KG1 (cell line): ENCODE data around the gene DENND10.
"Not testable (repeated sequence)": the region's sequence is repeated elsewhere in the genome, so short reads cannot be mapped to it uniquely, and the experiment has no call there.

Source experiments
- DNase-seq: peaks from one replicate; lab custom pipeline; 2025; lab: John Stamatoyannopoulos, UW

DENND10 gene

GRCh38 chr10:119098576-119098975, 5.3 kb upstream of the DENND10 start:
- DNase-seq, result no peak

DNA sequence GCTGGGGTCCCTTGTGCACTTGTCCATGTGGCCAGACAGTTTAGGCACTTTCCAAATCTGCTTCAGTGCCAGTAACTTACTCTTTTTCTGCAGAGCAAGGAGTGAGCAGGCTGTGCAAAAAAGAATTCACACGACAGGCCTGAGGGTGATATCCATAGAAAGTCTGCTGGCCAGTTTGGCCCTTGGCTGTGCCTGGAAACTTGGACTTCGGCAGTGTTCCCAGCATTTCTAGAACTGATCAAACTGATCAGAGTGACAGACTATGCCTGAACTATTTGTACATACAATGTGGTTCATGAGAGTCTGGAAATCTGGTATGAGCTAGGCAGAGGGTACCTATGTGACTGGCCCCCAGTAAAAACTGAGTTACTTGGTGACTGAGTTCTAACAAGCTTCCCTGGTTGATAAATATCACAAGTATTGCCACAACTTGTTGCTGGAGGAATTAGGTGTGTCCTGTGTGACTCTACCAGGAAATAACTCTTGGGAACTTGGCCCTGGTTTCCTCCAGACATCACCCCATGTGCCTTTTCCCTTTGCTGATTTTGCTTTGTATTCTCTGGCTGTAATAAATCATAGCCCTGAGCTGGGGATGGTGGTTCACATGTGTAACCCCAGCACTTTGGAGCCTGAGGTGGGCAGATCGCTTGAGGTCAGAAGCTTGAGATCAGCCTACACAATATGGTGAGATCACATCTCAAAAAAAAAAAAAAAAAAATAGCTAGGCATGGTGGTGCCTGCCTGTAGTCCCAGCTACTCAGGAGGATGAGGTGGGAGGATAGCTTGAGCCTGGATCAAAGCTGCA, 3.3 kb upstream of the DENND10 start:
- DNase-seq, result no peak

- DNase-seq, result no peak
Measured at GRCh38 chr10:119101366-119102098, 2.4 kb upstream of the DENND10 start.

DNA sequence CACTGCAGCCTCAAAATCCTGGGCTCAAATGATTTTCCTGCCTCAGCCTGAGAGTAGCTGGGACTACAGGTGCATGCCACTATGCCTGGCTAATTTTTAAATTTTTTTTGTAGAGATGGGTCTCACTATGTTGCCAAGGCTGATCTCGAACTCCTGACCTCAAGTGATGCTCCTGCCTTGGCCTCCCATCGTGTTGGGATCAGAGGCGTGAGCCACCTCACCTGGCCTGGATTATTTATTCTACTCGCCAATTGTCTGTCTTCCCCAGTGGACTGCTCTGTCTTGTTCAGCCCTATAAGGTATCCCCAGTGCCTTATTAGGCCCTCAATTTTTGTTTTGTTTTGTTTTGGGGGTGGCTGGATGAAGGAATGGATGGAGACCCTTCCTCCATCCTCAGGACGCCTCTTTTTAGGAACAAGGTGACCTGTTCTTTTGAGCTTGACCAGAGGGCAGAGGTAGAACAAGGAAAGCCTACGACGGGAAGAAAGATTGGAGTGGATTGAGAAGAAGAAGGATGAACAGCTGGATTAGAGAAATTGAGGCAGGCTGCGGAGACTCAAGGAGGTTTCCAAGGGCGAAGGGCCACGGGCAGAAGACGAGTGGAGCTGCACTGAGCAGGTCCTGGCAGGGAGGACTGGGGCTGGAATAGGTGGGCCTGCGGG, 541 bp upstream of the DENND10 start:
- DNase-seq, result no peak

DNA sequence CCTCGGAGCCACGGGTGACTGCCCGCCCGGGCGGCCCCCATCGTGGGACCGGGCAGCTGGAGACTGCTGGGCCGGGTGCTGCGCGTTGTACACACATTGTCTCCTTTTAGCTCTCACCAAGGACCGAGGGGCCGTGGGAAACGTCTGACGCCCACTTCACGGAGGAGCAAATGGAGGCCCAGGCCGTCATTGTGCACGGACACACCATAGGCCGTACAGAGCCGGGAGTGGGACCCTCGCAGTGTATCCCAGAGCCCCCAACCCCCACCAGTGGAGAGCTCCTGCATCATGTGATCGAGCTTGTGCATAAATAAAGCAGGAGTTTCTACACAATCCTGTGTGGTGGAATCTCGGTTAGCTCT, 722 bp downstream of the DENND10 start:
- no peak for DNase-seq

DNA sequence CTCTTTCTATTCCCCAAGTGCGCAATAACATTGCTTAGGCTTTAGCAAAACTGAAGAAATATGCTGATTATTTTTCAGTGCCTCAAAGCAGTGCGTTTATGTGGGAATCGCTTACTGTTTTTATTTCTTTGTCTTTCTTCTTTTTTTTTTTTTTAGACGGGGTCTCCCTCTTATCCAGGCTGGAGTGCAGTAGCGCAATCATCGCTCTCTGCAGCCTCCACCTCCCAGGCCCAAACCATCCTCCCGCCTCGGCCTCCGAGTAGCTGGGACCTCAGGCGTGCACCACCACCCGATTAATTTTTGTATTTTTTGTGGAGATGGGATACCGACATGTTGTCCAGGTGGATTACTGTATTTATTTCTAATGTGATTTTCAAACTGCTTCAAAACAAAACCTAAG, 1.2 kb downstream of the DENND10 start:
- no peak for DNase-seq

- DNase-seq, result not testable (repeated sequence)
Measured at GRCh38 chr10:119105899-119106298, 2.0 kb downstream of the DENND10 start.

DNA sequence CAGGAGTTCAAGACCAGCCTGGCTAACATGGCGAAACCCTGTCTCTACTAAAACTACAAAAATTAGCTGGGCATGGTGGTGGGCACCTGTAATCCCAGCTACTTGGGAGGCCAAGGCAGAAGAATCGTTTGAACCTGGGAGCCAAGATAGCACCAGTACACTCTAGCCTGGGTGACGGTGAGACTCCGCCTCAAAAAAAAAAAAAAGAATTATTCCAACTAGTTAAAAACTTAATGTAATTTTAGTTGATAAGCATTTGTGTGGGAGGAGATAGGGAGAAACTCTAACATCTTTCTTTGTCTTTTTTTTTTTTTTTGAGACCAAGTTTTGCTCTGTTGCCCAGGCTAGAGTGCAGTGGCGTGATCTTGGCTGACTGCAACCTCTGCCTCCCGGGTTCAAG, 3.2 kb downstream of the DENND10 start:
- not testable (repeated sequence) for DNase-seq

- DNase-seq, result not testable (repeated sequence)
Measured at GRCh38 chr10:119107771-119108170, 3.9 kb downstream of the DENND10 start.

- no peak for DNase-seq
Measured at GRCh38 chr10:119112056-119112455, 8.1 kb downstream of the DENND10 start.

- no peak for DNase-seq
Measured at GRCh38 chr10:119113751-119114732, 10.1 kb downstream of the DENND10 start.

GRCh38 chr10:119115926-119116325, 12.0 kb downstream of the DENND10 start:
- DNase-seq, result no peak

- no peak for DNase-seq
Measured at GRCh38 chr10:119116326-119116951, 12.5 kb downstream of the DENND10 start.

GRCh38 chr10:119118231-119118630, 14.3 kb downstream of the DENND10 start:
- no peak for DNase-seq

- DNase-seq, result no peak
Measured at GRCh38 chr10:119119400-119119799, 15.5 kb downstream of the DENND10 start.

DNA sequence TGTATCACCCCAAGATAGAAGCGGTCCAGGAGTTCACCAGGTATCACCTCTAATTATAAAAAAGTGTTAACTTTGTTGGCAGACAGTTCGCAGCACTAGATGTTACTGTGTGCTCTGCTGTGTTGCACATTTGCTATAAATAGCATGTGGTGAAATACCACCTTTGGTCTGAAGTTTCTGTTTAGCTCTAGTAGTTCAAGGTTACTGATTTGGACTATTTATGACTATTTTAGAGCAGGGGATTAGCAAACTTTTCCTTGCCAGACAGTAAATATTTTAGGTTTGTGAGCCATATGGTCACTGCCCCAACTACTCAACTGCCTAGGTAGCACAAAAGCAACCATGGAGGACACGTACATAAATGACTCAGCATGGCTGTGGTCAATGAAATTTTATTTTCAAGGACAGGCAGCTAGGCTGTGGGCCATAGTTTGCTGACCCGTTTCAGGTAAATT, 16.5 kb downstream of the DENND10 start:
- no peak for DNase-seq

DNA sequence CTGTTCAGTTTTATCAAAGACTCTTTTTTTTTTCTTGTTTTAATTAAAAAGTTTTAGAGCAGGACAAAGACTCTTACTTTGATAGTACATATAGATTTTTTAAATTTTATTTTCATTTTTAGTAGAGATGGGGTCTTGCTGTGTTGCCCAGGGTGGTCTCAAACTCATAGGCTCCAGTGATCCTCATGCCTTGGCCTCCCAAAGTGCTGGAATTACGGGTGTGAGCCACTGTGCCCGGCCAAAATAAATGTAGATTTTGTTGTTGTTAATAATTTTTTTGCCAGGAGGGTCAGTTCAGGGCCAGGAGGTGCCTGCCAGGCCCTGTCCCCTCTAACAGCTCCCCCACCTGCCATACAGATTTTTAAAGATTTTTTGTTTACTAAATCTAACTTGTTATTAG, 17.0 kb downstream of the DENND10 start:
- no peak for DNase-seq

GRCh38 chr10:119125942-119126341, 22.0 kb downstream of the DENND10 start:
- DNase-seq, result no peak

- DNase-seq, result no peak
Measured at GRCh38 chr10:119129721-119130120, 25.8 kb downstream of the DENND10 start.

GRCh38 chr10:119131512-119132240, 27.8 kb downstream of the DENND10 start:
- peak; percentile 88 for DNase-seq
